HUES48 (cell line): ENCODE measurements around the gene CDH5.

Experiments used
- H3K27ac ChIP-seq: one replicate; pipeline ENCODE4 v1.7.0; 2013; ENCODE audit warnings: low read depth, low read length, inconsistent platforms
- H3K27me3 ChIP-seq: 2 replicates; pipeline ENCODE4 v1.6.1; 2013; ENCODE audit warnings: mild to moderate bottlenecking, low read length; ENCODE audit not compliant: control insufficient read depth, insufficient read depth
- H3K36me3 ChIP-seq: 2 replicates; pipeline ENCODE4 v1.6.1; 2013; ENCODE audit warnings: low read length; ENCODE audit not compliant: control insufficient read depth, insufficient read depth
- H3K4me1 ChIP-seq: 2 replicates; pipeline ENCODE4 v1.6.1; 2013; ENCODE audit warnings: mild to moderate bottlenecking, low read length; ENCODE audit not compliant: control insufficient read depth, insufficient read depth
- H3K4me3 ChIP-seq: 2 replicates; pipeline ENCODE4 v1.5.1; 2013; ENCODE audit warnings: mild to moderate bottlenecking, low read depth, low read length
- H3K9ac ChIP-seq: 2 replicates; pipeline ENCODE4 v1.6.1; 2013; ENCODE audit warnings: mild to moderate bottlenecking, low read depth, low read length, moderate library complexity
- H3K9me3 ChIP-seq: 2 replicates; pipeline ENCODE4 v1.6.1; 2013; ENCODE audit warnings: low read length; ENCODE audit not compliant: control insufficient read depth, insufficient read depth

The CDH5 gene

DNA sequence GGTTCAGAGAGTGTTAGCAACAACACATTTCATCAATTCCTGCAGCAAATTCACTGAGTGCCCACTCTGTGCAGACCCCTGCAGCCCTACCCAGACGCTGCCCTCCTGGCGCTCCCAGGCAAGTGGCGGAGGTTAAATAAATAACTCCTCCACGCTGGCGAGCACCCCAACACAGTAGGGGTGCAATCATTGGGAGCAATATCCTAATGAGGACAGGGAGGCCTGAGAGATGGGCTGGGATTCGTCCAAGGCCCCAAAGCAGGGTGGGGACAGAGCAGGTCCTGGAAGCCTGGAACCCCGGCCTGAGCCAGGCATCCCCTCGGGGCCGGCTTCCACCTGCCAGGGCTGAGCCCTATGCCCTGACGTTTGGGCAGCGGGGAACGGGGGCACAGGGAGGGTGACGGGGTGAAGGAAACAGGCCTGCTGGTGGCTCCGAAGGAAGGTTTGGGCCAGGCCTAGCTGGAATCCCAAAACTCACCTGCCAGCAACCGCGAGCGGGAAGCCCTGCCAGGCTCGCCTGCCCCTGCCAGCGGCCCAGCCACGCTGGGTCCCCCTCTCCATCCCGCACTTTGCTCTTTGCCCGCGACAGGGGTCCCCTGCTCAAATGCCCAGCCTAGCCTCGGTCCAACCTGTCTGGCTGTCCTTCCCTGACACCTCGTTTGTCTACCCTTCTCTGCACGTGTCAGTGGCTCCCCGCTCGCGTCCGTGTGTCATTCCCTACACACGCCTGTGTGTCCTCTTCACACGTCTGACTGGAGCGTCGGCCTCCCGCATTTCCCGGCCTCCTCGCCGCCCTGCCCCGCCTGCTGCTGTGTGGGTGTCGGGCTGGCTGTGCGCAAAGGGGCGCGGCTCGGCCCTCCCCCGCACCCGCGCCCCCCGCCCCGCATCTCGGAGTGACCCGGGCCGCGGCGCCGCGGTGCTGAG, 59.9 kb downstream of the CDH5 start:
- peaks cover 85% of the 10 kb centered on the region for H3K27me3 ChIP-seq
- H3K27ac ChIP-seq: no peak overlapping the region
- peak overlapping the region; percentile 59 for H3K4me3 ChIP-seq
- no peaks in the 10 kb centered on the region for H3K36me3 ChIP-seq
- H3K9me3 ChIP-seq: no peaks in the 10 kb centered on the region
- H3K4me1 ChIP-seq: peaks cover 14% of the 10 kb centered on the region
- H3K9ac ChIP-seq: no peak overlapping the region

DNA sequence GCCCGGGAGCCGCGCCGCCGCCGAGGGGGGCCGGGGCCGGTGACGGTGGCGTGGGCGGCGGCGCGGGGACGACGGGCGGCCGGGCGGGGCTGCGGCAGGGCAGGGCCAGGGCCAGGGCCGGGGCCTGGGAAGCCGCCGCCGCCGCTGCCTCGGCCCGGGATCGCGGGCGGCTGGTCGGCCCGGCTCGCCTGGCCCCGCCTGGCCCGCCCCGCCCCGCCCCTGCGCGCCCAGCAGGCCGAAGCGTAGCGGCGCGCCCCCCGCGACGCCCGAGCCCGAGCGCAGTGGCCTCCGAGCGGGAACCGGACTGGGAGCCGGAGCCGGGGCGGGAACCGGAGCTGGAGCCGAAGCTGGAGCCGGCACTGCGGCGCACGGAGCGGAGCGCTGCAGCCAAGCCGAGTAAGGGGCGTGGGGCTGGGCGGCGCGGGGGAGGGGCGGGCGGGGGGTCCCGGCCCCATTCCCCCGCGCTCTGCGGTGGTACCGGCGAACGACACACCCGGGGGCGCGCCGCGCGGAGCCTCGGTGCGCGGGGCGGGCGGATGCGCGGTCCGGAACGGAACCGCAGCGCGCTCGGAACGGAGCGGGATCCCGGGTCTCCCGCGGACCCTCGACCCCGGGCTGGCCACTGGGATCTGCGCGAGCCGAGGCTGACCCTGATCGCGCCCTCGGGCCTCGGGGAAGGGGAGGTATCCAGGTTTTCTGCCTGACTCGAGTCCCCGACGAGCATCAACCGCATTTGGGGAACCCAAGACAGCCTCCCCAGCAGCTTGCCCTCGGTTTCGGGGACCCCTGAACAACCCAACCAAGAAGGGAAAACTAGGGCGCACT, 60.8 kb downstream of the CDH5 start, which contains the start of gene BEAN1:
Gene BEAN1 (plus strand): TSS at position 260 of the 825 bp plus-strand sequence. CDS start 10,382 bp downstream, outside the sequence.
- peaks cover 82% of the 10 kb centered on the region for H3K27me3 ChIP-seq
- H3K4me3 ChIP-seq: peak within 1 kb of the TSS; percentile 59
- no peak within 1 kb of the TSS for H3K27ac ChIP-seq
- no peaks in the 10 kb centered on the region for H3K9me3 ChIP-seq
- no peaks in the 10 kb centered on the region for H3K36me3 ChIP-seq
- peaks cover 14% of the 10 kb centered on the region for H3K4me1 ChIP-seq
- H3K9ac ChIP-seq: no peak within 1 kb of the TSS

DNA sequence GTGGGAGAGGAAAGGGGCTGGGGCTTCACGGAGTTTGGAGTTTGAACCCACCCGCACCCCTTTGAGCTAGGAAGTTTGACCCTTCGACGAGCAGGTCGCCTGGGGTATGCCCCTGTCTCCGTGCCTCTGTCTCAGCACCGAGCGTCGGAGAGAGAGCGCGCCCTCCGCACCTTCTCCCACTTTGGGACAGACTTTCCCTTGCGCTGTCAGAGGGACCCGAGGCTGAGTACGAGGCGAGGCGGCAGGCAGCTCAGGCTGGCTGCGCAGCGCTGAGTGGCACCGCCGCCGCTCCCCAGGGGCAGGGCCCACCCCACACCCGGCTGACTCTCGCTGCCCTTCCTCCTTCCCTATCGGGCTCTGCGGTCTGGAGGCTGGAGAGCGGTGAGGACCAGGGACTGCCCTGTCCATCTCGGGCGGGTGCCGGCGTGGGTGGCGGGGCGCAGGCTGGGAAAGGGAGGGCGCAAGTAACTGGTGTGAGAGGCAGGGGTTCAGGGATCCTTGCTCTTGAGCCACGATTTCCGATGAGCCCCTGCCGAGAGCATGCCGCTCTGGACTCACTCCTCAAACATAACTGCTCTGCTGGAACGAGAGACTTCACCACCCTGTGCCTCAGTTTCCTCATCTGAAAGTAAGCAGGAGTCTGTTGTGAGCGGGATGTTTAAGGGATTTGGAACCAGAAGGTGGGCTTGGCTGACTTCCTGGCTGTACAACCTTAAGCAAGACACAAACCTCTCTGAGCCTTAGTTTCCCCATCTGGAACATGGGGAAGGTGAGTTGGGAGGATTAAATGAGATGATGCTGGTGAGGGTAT, 61.6 kb downstream of the CDH5 start:
- peaks cover 14% of the 10 kb centered on the region for H3K4me1 ChIP-seq
- H3K4me3 ChIP-seq: peak overlapping the region; percentile 56
- no peak overlapping the region for H3K9ac ChIP-seq
- H3K9me3 ChIP-seq: no peaks in the 10 kb centered on the region
- H3K27ac ChIP-seq: no peak overlapping the region
- peaks cover 80% of the 10 kb centered on the region for H3K27me3 ChIP-seq
- H3K36me3 ChIP-seq: no peaks in the 10 kb centered on the region

DNA sequence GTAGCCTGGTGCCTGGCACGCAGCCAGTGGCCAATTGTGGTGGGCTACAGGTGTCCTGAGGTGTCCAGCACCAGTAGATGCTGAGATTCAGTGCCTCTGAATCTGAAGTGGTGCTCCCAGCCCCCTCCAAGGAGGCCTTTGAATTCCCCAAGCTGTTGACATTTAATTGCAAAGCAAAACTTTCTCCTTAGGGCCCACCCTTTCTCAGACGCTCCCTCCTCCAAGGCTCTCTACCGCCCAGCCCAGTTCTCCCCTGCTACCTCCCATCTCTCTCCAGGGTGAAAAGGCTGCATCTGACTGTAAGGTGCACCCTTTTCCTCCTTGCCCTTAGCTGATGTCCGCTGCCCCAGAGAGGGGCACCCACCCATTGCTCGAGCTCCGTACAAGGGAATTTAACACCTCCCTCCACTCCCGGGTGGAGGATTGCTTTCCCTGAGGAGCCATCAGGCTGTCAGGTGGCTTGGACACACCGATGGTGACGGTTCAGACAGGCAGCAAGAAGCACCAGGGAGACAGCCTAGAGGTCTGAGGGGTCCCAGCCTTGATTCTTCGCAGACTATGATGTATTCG, 62.3 kb downstream of the CDH5 start:
- H3K27me3 ChIP-seq: peaks cover 73% of the 10 kb centered on the region
- peaks cover 14% of the 10 kb centered on the region for H3K4me1 ChIP-seq
- no peak overlapping the region for H3K9ac ChIP-seq
- H3K27ac ChIP-seq: no peak overlapping the region
- no peaks in the 10 kb centered on the region for H3K9me3 ChIP-seq
- H3K4me3 ChIP-seq: peak overlapping the region; percentile 56; the same call in 1 of the 2 replicates
- no peaks in the 10 kb centered on the region for H3K36me3 ChIP-seq

DNA sequence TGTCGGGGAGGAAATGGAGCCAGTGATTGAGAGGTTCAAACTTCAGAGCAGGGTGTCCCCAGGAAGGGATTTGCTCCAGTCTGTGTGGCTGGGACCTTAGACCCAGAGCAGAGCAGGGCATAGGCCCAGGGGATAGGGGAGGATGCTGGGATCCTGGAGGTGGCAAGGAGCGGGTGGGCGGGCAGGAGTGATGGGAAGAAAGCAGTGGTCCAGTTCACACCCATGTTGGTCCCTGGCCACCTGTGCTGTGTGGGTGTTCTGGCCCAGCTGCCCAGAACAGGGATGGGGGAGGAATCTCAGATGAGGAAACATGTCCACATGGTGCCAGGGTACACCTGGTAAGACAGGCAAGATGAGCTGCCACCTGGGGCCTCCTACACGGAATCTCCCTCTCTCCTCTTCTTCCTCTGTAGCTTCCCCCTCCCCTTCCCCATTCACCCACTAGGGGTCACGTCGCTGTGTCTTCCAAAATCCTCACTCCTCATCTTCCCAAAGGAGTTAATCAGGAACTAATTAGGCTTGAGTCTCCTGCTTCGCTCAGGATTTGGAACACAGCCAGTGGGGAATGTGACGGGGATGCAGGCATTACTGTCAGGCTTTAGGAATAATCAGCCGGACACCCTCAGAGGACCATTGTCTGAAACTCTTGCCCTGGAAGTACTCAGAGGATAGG, 62.9 kb downstream of the CDH5 start:
- Histone ChIP-seq H3K9me3 (no peaks in the 10 kb centered on the region), H3K36me3 (no peaks in the 10 kb centered on the region), H3K4me3 (no peak overlapping the region), H3K27me3 (peaks cover 67% of the 10 kb centered on the region), H3K9ac (no peak overlapping the region), H3K4me1 (peaks cover 14% of the 10 kb centered on the region), H3K27ac (no peak overlapping the region)

DNA sequence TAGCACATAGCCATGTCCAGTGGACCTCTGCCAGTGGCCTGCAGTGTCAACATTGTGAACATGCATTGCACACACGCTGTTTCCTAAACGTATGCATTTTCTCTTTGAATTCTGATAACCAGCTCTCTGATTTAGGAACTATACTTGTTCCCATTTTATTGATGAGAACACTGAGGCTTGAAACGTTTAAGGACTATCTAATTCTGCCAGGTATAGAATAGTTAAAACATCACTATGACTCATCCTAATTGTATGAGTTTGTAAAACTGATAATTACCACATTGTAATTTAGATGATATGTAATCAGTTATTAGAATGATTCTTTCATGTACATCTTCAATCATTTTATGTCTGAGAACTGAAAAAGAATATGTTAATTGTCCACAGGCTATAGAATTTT, 63.7 kb downstream of the CDH5 start:
- Histone ChIP-seq H3K27me3 (peaks cover 59% of the 10 kb centered on the region), H3K36me3 (no peaks in the 10 kb centered on the region), H3K27ac (no peak overlapping the region), H3K9ac (no peak overlapping the region), H3K4me1 (peaks cover 17% of the 10 kb centered on the region), H3K9me3 (no peaks in the 10 kb centered on the region), H3K4me3 (no peak overlapping the region)

DNA sequence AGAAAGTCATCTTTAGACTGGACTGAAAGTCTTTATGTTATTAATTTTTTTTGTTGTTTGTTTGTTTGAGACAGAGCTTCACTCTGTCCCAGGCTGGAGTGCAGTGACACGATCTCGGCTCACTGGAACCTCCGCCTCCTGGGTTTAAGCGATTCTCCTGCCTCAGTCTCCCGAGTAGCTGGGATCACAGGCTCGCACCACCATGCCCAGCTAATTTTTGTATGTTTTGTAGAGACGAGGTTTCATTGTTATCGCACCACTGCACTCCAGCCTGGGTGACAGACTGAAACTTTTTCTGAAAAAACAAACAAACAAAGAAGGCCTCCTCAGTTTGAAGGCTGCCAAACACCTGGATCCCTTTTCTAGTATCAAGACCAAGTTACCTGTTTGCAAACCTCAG, 65.3 kb downstream of the CDH5 start:
- H3K4me3 ChIP-seq: no peak overlapping the region
- no peaks in the 10 kb centered on the region for H3K36me3 ChIP-seq
- no peak overlapping the region for H3K9ac ChIP-seq
- H3K27ac ChIP-seq: no peak overlapping the region
- peaks cover 17% of the 10 kb centered on the region for H3K4me1 ChIP-seq
- H3K9me3 ChIP-seq: no peaks in the 10 kb centered on the region
- peaks cover 44% of the 10 kb centered on the region for H3K27me3 ChIP-seq

DNA sequence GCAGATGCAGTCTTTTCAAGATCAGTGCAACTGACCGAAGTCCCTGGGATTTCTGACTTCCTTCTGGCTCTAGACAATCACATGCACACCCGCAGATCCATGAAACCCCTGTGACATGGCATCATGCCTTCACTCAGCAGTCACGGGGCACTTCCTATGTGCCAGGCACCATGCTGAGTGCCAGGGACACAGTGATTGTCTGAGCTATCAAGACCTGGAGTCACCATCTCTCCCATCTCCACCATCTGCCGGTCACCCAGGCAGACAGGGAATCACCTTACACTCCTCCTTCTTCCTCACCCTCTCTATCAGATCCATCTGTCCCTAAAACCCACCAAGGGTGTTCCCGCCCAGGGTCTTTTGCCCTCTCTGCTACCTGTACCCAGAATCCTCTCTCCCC, 65.9 kb downstream of the CDH5 start:
- Histone ChIP-seq H3K9me3 (no peaks in the 10 kb centered on the region), H3K4me3 (no peak overlapping the region), H3K27me3 (peaks cover 40% of the 10 kb centered on the region), H3K36me3 (no peaks in the 10 kb centered on the region), H3K9ac (no peak overlapping the region), H3K27ac (no peak overlapping the region), H3K4me1 (peaks cover 17% of the 10 kb centered on the region)

DNA sequence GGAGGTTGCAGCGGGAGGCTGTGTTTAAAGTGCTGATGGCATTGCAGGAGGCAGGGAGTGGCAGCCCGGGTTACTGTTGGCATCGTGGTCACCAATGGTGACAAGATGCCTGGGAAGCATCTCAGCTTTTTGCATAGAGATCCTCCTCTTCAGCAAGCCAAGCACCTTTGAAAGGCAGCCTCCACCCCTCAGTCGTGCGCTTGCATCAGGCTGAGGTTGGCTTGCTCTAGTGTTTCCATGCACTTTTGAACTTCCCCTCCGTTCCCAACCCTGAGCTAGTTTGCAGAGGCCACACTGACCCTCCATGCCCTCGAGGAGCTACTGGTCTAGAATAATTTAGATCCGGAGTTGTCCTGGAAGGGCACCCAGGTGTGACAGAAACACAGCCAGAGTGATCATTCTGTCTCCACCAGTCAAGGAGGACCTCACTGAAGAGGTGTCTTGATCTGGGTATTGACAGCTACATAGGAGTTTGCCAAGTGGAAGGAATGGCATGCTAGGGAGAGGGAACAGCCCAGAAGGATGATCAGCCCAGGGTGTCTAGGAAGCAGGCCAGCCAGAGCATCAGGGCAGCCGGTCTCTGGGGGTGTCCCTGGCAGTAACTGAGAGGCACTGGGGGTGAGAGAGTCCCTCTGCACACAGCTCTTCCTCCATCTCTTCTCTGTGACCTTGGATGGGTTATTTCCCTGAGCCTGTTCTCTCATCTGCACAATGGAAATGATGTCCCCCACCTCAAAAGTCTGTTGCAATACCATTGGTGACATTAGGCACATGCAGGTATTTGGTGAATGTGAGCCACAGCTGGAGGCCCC, 68.3 kb downstream of the CDH5 start:
- Histone ChIP-seq H3K27ac (no peak overlapping the region), H3K36me3 (no peaks in the 10 kb centered on the region), H3K9ac (no peak overlapping the region), H3K4me3 (no peak overlapping the region), H3K4me1 (peaks cover 8% of the 10 kb centered on the region), H3K9me3 (no peaks in the 10 kb centered on the region), H3K27me3 (peaks cover 16% of the 10 kb centered on the region)
